GM12878 (cell line): ENCODE measurements around the gene MTHFD1. TPM values are rescaled to one million over a fixed set of nuclear protein-coding genes. Genes with fewer than 3 reads are reported as not detected.

Experiments
- ATAC-seq: fragments of 200-7000 bp; cut with Tn5 transposase; 3 replicates; pipeline ENCODE4 v1.9.1; 2020; ENCODE audit warnings: mild to moderate bottlenecking, moderate library complexity
- BruUV-seq: library from RNA; stranded (reverse); fragments of 400-500 nt; replicated peaks from 2 replicates; lab custom pipeline; 2021; lab: Mats Ljungman, UMichigan
- CTCF ChIA-PET: fragments of 300-600 bp; sonication (Branson Sonifier 250); formaldehyde crosslinking; extraction: SDS; loops from one replicate; lab custom pipeline; 2021; ENCODE audit warnings: inconsistent platforms; lab: Yijun Ruan, JAX
- POLR2A ChIA-PET: fragments of 350-600 bp; formaldehyde crosslinking; extraction: SDS; loops from one replicate; lab custom pipeline; 2021; ENCODE audit warnings: inconsistent platforms; lab: Charles Lee
- RAD21 ChIA-PET: fragments of 300-600 bp; sonication (Branson Sonifier 250); formaldehyde crosslinking; loops from one replicate; lab custom pipeline; 2023; ENCODE audit warnings: antibody characterized with exemption; ENCODE audit not compliant: unreplicated experiment; lab: Charles Lee
- SMC1A ChIA-PET: fragments of 300-600 bp; sonication (Branson Sonifier 250); formaldehyde crosslinking; loops from one replicate; lab custom pipeline; 2023; ENCODE audit not compliant: unreplicated experiment, uncharacterized antibody; lab: Charles Lee
- DNase-seq: peaks from one replicate; pipeline ENCODE4 v3.0.0-alpha.2; 2011; ENCODE audit warnings: low read depth, low spot score
- FAIRE-seq: peaks from 3 replicates; lab custom pipeline; 2011; peaks lifted over from hg19 to GRCh38; lab: Jason Lieb, UNC
- H2AFZ ChIP-seq: 2 replicates; pipeline ENCODE4 v1.6.0; 2011; ENCODE audit warnings: low read depth, low read length, control low read depth; ENCODE audit not compliant: control insufficient read depth
- H3K27ac ChIP-seq: 2 replicates; pipeline ENCODE4 v1.5.1; 2011; ENCODE audit warnings: control low read depth; ENCODE audit not compliant: control insufficient read depth, insufficient read depth
- H3K27me3 ChIP-seq, 2 experiments: replicated peaks in 1 of 2; 2 replicates each; pipeline versions ENCODE4 v1.6.0 to v1.6.1; 2011; ENCODE audit warnings: low read length in 1 of 2; ENCODE audit not compliant: control insufficient read depth in 2 of 2, insufficient read depth in 2 of 2
- H3K36me3 ChIP-seq, 2 experiments: 2 replicates each; pipeline ENCODE4 v1.5.1; 2011; ENCODE audit warnings: low read length in 1 of 2; ENCODE audit not compliant: control insufficient read depth in 2 of 2, insufficient read depth in 2 of 2
- H3K4me1 ChIP-seq: 2 replicates; pipeline ENCODE4 v1.6.1; 2011; ENCODE audit warnings: mild to moderate bottlenecking, low read length, moderate library complexity, mixed read lengths; ENCODE audit not compliant: control insufficient read depth, insufficient read depth
- H3K4me2 ChIP-seq: 2 replicates; pipeline ENCODE4 v1.6.0; 2011; ENCODE audit warnings: control low read depth; ENCODE audit not compliant: control insufficient read depth, insufficient read depth
- H3K4me3 ChIP-seq: fragments of 200-600 bp; sonication (generic); 2 replicates; pipeline ENCODE4 v1.5.1; 2016
- H3K79me2 ChIP-seq: 2 replicates; pipeline ENCODE4 v1.6.0; 2011; ENCODE audit warnings: low read length; ENCODE audit not compliant: control insufficient read depth, insufficient read depth
- H3K9ac ChIP-seq: 2 replicates; pipeline ENCODE4 v1.8.0; 2011; ENCODE audit warnings: low read length, control low read depth, mixed read lengths; ENCODE audit not compliant: control insufficient read depth, insufficient read depth
- H3K9me3 ChIP-seq: replicated peaks from 3 replicates; pipeline ENCODE4 v1.5.1; 2011; ENCODE audit warnings: mild to moderate bottlenecking, low read length; ENCODE audit not compliant: control insufficient read depth, insufficient read depth
- H4K20me1 ChIP-seq: 2 replicates; pipeline ENCODE4 v1.6.0; 2011; ENCODE audit not compliant: control insufficient read depth, insufficient read depth
- ASH2L ChIP-seq: fragments of 300-600, 200-600 bp; sonication (generic); IDR thresholded peaks from 2 replicates; pipeline ENCODE4 v1.6.1; 2017; ENCODE audit warnings: low read depth, mild to moderate bottlenecking, borderline replicate concordance
- ATF7 ChIP-seq: fragments of 450-650 bp; IDR thresholded peaks from 2 replicates; pipeline ENCODE4 v1.6.1; 2016; ENCODE audit warnings: low read depth, mild to moderate bottlenecking
- BHLHE40 ChIP-seq, 2 experiments: fragments of 450-650 bp in 1 of 2; IDR thresholded peaks; 2 replicates each; pipeline ENCODE4 v1.6.1; 2011 to 2017; ENCODE audit warnings: low read depth in 2 of 2, borderline replicate concordance in 1 of 2, improper control_type of control experiment in 1 of 2, low read length in 1 of 2, mild to moderate bottlenecking in 1 of 2
- CBX3 ChIP-seq: fragments of 200-600 bp; sonication (generic); IDR thresholded peaks from 2 replicates; pipeline ENCODE4 v1.6.1; 2016; ENCODE audit warnings: low read depth, borderline replicate concordance
- EED ChIP-seq: sonication (generic); IDR thresholded peaks from 2 replicates; pipeline ENCODE4 v1.6.1; 2016; ENCODE audit warnings: antibody characterized with exemption, low read depth
- GATAD2B ChIP-seq: fragments of 450-650 bp; conservative IDR thresholded peaks from 2 replicates; pipeline ENCODE4 v1.6.1; 2017; ENCODE audit warnings: low read depth, mild to moderate bottlenecking, moderate library complexity
- MEF2A ChIP-seq: IDR thresholded peaks from 2 replicates; pipeline ENCODE4 v1.6.1; 2011; ENCODE audit warnings: low read depth, mild to moderate bottlenecking, low read length, moderate library complexity; ENCODE audit not compliant: insufficient read depth
- MTA3 ChIP-seq: IDR thresholded peaks from 2 replicates; pipeline ENCODE4 v1.6.1; 2012; ENCODE audit warnings: low read length, inconsistent platforms, borderline replicate concordance
- SMAD5 ChIP-seq: IDR thresholded peaks from 2 replicates; pipeline ENCODE4 v1.6.1; 2016; ENCODE audit warnings: antibody characterized with exemption, low read depth
- STAT3 ChIP-seq: IDR thresholded peaks from 2 replicates; pipeline ENCODE4 v1.6.1; 2011; ENCODE audit warnings: low read depth, low read length, improper control_type of control experiment
- TCF7 ChIP-seq: IDR thresholded peaks from 2 replicates; pipeline ENCODE4 v1.6.1; 2014; ENCODE audit warnings: antibody characterized with exemption, borderline replicate concordance
- WGBS: methylation state at CpG from one replicate; pipeline ENCODE4 v1.1.6; 2016; ENCODE audit warnings: low lambda C conversion rate; ENCODE audit not compliant: insufficient replicate concordance, insufficient coverage; ENCODE audit errors: missing lambda C conversion rate; 5-methylcytosine and 5-hydroxymethylcytosine counted together
- in situ Hi-C: fragments of 300-500 bp; cut with MboI; formaldehyde crosslinking; loops from 9 replicates; pipeline ENCODE4 v1.14.3; 2018; ENCODE audit warnings: mixed read lengths
- intact Hi-C: fragments of 100-400 bp; cut with micrococcal nuclease; formaldehyde crosslinking; loops from one replicate; pipeline ENCODE4 v1.14.2; 2022; ENCODE audit not compliant: unreplicated experiment
- polyA plus RNA-seq, 11 experiments: library from polyadenylated mRNA; depleted of rRNA in 4 of 11; unstranded in 6 of 11; stranded (reverse) in 5 of 11; fragments of >200 nt; fragmentation: Nextera tagmentation in 4 of 11; fragmentation: Illumina TruSeq in 1 of 11; extraction: Ambion mirVana in 4 of 11; extraction: Trizol in 1 of 11; gene quantifications; 1 replicate in 1 of 11; 2 replicates in 10 of 11; pipeline versions ENCODE4 v1.2.1 to v1.2.3, GENCODE V29; 2011 to 2016; ENCODE audit warnings: inconsistent platforms in 2 of 11, missing spikeins in 2 of 11, low read depth in 1 of 11
- total RNA-seq, 4 experiments: library from RNA; depleted of rRNA in 3 of 4; stranded (reverse); fragments of >200 nt in 3 of 4; fragmentation: Illumina TruSeq in 1 of 4; extraction: Trizol in 1 of 4; gene quantifications; 2 replicates each; pipeline versions ENCODE4 v1.2.1 to v1.2.3, GENCODE V29; 2013 to 2021
- TF ChIP-seq, protein P1 (sequence below): fragments of 450-650 bp; IDR thresholded peaks from 2 replicates; pipeline ENCODE4 v1.6.1; 2016; ENCODE audit warnings: mild to moderate bottlenecking
- TF ChIP-seq, protein P2 (sequence below): IDR thresholded peaks from 2 replicates; pipeline ENCODE4 v1.6.1; 2012; ENCODE audit warnings: low read depth, low read length, improper control_type of control experiment
- TF ChIP-seq, protein P3 (sequence below): fragments of 450-650 bp; IDR thresholded peaks from 2 replicates; pipeline ENCODE4 v1.6.1; 2016; ENCODE audit warnings: mild to moderate bottlenecking
- TF ChIP-seq, protein P4 (sequence below): fragments of 450-650 bp; conservative IDR thresholded peaks from 2 replicates; pipeline ENCODE4 v1.6.1; 2017; ENCODE audit warnings: mild to moderate bottlenecking, moderate library complexity

The MTHFD1 gene
- total and polyA plus RNA-seq, 10 of the 15 experiments (the other 5 are each of a cell fraction or from before 2014, with no cell fraction given), result 99.3 to 310 (median 173) TPM

DNA sequence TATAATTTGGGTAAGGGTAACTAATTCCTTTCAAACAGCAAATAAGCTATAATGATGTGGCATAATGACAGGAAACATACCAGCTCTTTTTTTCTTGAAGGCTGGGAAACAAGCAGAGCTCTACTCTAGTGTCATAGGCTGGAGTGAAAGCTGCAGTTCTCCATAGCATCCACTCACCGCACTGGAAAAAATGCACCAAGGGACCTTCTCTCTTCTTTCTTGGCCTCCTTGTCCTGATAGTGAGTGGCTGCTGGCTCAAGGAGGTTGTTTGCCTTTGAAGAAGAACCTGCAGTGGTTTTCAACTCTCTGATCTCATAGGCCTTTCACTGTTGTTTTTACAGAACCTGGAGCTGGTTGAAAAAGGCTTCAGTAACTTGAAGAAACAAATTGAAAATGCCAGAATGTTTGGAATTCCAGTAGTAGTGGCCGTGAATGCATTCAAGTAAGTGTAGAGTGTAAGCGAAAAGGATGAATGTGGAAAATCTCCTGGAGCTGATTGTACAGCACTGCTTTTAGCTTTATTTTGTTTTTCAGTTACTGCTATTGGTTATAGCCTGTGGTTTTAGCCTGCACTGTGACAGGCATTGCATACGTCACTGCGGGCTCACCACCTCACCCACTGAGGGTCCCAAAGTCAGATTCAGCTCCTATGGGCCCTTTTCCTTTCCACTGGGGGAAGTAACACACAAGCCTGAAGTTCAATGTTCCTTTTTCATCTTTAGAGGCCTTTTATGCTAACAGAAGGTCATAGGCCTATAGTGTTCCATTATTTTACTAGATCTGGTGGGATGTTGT is 59.9 kb downstream of the MTHFD1 start:
- Histone ChIP-seq H3K9ac (no peak overlapping the region), H4K20me1 (no peaks in the 10 kb centered on the region), H3K4me2 (no peak overlapping the region), H3K27me3 (no peaks in the 10 kb centered on the region), H3K36me3 (peaks cover 19 to 29% of the 10 kb centered on the region in 2 experiments), H3K4me1 (peaks cover 22% of the 10 kb centered on the region), H3K4me3 (no peak overlapping the region), H3K27ac (no peak overlapping the region; the same call in 1 of the 2 replicates), H3K9me3 (no peaks in the 10 kb centered on the region), H2AFZ (no peak overlapping the region), H3K79me2 (no peaks in the 10 kb centered on the region; the same call in 1 of the 2 replicates)
- in situ Hi-C loops, result no loop called here
- CTCF ChIA-PET, result interaction anchor here (0.7 to 7.9 kb wide), 6 partner anchors 12 to 110 kb away, joined by 3 to 60 read pairs (median 5); partner anchors contain the start of genes AKAP5 and MTHFD1
- ATAC-seq, result no peak
- BruUV-seq, result no TSS peak
- over 99% methylated on average over 5 of the region's 5 CpGs for WGBS
- POLR2A ChIA-PET, result interaction anchor here (0.7 to 2.3 kb wide), 7 partner anchors 11 to 60 kb away, joined by 3 to 11 read pairs (median 3); partner anchors contain the start of gene MTHFD1
- intact Hi-C loops, result no loop called here
- RAD21 ChIA-PET, result interaction anchor here (0.8 to 1.9 kb wide), 4 partner anchors 16 to 60 kb away, joined by 4 to 7 read pairs (median 4); partner anchors contain the start of gene MTHFD1
- SMC1A ChIA-PET, result interaction anchor here (0.8 to 8.2 kb wide), 5 partner anchors 12 to 113 kb away, joined by 3 to 95 read pairs (median 4); partner anchors contain the start of gene AKAP5
- DNase-seq, result no peak
- no peak for FAIRE-seq
- TF ChIP-seq, protein P1, sequence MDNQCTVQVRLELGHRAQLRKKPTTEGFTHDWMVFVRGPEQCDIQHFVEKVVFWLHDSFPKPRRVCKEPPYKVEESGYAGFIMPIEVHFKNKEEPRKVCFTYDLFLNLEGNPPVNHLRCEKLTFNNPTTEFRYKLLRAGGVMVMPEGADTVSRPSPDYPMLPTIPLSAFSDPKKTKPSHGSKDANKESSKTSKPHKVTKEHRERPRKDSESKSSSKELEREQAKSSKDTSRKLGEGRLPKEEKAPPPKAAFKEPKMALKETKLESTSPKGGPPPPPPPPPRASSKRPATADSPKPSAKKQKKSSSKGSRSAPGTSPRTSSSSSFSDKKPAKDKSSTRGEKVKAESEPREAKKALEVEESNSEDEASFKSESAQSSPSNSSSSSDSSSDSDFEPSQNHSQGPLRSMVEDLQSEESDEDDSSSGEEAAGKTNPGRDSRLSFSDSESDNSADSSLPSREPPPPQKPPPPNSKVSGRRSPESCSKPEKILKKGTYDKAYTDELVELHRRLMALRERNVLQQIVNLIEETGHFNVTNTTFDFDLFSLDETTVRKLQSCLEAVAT, result no peak
- TF ChIP-seq ASH2L, result no peak
- TF ChIP-seq, protein P2, sequence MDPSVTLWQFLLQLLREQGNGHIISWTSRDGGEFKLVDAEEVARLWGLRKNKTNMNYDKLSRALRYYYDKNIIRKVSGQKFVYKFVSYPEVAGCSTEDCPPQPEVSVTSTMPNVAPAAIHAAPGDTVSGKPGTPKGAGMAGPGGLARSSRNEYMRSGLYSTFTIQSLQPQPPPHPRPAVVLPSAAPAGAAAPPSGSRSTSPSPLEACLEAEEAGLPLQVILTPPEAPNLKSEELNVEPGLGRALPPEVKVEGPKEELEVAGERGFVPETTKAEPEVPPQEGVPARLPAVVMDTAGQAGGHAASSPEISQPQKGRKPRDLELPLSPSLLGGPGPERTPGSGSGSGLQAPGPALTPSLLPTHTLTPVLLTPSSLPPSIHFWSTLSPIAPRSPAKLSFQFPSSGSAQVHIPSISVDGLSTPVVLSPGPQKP, result no peak
- no peak for TF ChIP-seq STAT3
- no peak for TF ChIP-seq BHLHE40 (IDR thresholded peaks at IDR 0.05; ENCODE audit: borderline replicate concordance in 1 of 2, low read depth in 2 of 2, low read length in 1 of 2)
- TF ChIP-seq, protein P3, sequence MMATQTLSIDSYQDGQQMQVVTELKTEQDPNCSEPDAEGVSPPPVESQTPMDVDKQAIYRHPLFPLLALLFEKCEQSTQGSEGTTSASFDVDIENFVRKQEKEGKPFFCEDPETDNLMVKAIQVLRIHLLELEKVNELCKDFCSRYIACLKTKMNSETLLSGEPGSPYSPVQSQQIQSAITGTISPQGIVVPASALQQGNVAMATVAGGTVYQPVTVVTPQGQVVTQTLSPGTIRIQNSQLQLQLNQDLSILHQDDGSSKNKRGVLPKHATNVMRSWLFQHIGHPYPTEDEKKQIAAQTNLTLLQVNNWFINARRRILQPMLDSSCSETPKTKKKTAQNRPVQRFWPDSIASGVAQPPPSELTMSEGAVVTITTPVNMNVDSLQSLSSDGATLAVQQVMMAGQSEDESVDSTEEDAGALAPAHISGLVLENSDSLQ, result no peak
- no peak for TF ChIP-seq SMAD5
- no peak for TF ChIP-seq TCF7
- TF ChIP-seq, protein P4, sequence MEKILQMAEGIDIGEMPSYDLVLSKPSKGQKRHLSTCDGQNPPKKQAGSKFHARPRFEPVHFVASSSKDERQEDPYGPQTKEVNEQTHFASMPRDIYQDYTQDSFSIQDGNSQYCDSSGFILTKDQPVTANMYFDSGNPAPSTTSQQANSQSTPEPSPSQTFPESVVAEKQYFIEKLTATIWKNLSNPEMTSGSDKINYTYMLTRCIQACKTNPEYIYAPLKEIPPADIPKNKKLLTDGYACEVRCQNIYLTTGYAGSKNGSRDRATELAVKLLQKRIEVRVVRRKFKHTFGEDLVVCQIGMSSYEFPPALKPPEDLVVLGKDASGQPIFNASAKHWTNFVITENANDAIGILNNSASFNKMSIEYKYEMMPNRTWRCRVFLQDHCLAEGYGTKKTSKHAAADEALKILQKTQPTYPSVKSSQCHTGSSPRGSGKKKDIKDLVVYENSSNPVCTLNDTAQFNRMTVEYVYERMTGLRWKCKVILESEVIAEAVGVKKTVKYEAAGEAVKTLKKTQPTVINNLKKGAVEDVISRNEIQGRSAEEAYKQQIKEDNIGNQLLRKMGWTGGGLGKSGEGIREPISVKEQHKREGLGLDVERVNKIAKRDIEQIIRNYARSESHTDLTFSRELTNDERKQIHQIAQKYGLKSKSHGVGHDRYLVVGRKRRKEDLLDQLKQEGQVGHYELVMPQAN, result no peak
- TF ChIP-seq CBX3, result no peak
- no peak for TF ChIP-seq GATAD2B
- no peak for TF ChIP-seq MTA3
- TF ChIP-seq MEF2A, result no peak
- no peak for TF ChIP-seq EED
- no peak for TF ChIP-seq ATF7
